ENCODE results near the gene SPEN. TPM values are rescaled to one million over a fixed set of nuclear protein-coding genes. Genes with fewer than 3 reads are reported as not detected.

The SPEN gene
- total and polyA plus RNA-seq, 9 of the 15 experiments (the other 6 are each of a cell fraction or from before 2014, with no cell fraction given): 5.7 to 87.5 (median 27.2) TPM

DNA sequence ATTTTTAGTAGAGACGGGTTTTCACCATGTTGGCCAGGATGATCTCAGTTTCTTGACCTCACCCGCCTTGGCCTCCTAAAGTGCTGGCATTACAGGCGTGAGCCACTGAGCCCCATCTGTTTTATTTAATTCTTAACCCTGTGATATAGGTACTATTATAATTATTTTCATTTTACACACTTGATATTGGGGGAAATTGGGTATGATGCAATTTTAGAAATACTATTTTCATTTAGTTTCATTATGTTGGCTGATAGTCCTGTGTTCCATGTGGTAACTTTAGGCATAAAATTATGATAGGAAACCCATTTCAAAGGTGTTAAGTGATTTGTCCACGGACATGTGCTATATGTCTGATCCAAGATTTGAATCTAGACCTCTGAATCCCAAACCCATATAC is 61.1 kb downstream of the SPEN start:
- BruUV-seq (replicated peaks): no TSS peak
- TF ChIP-seq ATF3 (IDR thresholded peaks at IDR 0.05) (0 out of 2 replicates have a peak, but pooled peaks have one; percentile 12), ATF3 (CRISPR knock-in tag; conservative IDR thresholded peaks at IDR 0.05) (no peak), TAF1 (IDR thresholded peaks at IDR 0.05; ENCODE audit: control insufficient read depth, extremely low read depth, insufficient read depth, low read length, severe bottlenecking) (no peak), MBD2 (IDR thresholded peaks at IDR 0.05; ENCODE audit: borderline replicate concordance, low read depth) (no peak), SPI1 (IDR thresholded peaks at IDR 0.05; ENCODE audit: borderline replicate concordance, low read depth, low read length) (no peak), PTRF (tag; IDR thresholded peaks at IDR 0.05) (no peak), MTA1 (IDR thresholded peaks at IDR 0.05; ENCODE audit: borderline replicate concordance) (no peak), ZNF79 (CRISPR knock-in tag; IDR thresholded peaks at IDR 0.05; ENCODE audit: low read depth) (no peak), PHTF2 (CRISPR knock-in tag; IDR thresholded peaks at IDR 0.05) (no peak), CEBPB (tag; IDR thresholded peaks at IDR 0.05) (peak; percentile 61), E2F1 (CRISPR knock-in tag; IDR thresholded peaks at IDR 0.05) (no peak), ZNF75A (CRISPR knock-in tag; IDR thresholded peaks at IDR 0.05) (no peak), CEBPG (CRISPR knock-in tag; IDR thresholded peaks at IDR 0.05) (no peak), CEBPG (tag; conservative IDR thresholded peaks at IDR 0.05 in 1 of 2, IDR thresholded peaks at IDR 0.05 in 1 of 2) (peak in 1 of 2 experiments; percentile 80; a peak in 3 of 4 replicates), STAT5B (CRISPR knock-in tag; IDR thresholded peaks at IDR 0.05) (0 out of 2 replicates have a peak, but pooled peaks have one; percentile 7)
- TF ChIP-seq, protein P1, sequence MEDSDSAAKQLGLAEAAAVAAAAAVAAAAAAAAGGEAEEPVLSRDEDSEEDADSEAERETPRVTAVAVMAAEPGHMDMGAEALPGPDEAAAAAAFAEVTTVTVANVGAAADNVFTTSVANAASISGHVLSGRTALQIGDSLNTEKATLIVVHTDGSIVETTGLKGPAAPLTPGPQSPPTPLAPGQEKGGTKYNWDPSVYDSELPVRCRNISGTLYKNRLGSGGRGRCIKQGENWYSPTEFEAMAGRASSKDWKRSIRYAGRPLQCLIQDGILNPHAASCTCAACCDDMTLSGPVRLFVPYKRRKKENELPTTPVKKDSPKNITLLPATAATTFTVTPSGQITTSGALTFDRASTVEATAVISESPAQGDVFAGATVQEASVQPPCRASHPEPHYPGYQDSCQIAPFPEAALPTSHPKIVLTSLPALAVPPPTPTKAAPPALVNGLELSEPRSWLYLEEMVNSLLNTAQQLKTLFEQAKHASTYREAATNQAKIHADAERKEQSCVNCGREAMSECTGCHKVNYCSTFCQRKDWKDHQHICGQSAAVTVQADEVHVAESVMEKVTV (CRISPR knock-in tag; IDR thresholded peaks at IDR 0.05): no peak
- TF ChIP-seq, protein P2, sequence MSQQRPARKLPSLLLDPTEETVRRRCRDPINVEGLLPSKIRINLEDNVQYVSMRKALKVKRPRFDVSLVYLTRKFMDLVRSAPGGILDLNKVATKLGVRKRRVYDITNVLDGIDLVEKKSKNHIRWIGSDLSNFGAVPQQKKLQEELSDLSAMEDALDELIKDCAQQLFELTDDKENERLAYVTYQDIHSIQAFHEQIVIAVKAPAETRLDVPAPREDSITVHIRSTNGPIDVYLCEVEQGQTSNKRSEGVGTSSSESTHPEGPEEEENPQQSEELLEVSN (IDR thresholded peaks at IDR 0.05; ENCODE audit: borderline replicate concordance in 1 of 2, extremely low read depth in 1 of 2, insufficient read depth in 1 of 2, insufficient read length in 1 of 2, low read depth in 1 of 2, low read length in 1 of 2, poor library complexity in 1 of 2, severe bottlenecking in 1 of 2): no peak
- Histone ChIP-seq H3K4me1 (replicated peaks in 1 of 2; ENCODE audit: control insufficient read depth in 2 of 2, insufficient read depth in 2 of 2, low read length in 2 of 2) (no peaks in the 10 kb centered on the region), H4K20me1 (replicated peaks; ENCODE audit: control insufficient read depth, insufficient read depth, low read length) (peaks cover under 1% of the 10 kb centered on the region), H2AFZ (ENCODE audit: low read depth, low read length) (no peak overlapping the region), H3K79me2 (ENCODE audit: control insufficient read depth, insufficient read depth, low read length) (peaks cover 96% of the 10 kb centered on the region), H3K36me3 (ENCODE audit: control insufficient read depth, insufficient read depth, low read length) (peaks cover 62% of the 10 kb centered on the region), H3K4me2 (ENCODE audit: insufficient read depth, low read length) (no peak overlapping the region), H3K27me3 (ENCODE audit: control insufficient read depth in 2 of 2, insufficient read depth in 2 of 2, low read length in 2 of 2) (no peaks in the 10 kb centered on the region), H3K9ac (ENCODE audit: insufficient read depth in 1 of 2, low read depth in 2 of 2, low read length in 2 of 2) (no peak overlapping the region), H3K27ac (ENCODE audit: extremely low read depth, low read depth, low read length) (no peak overlapping the region), H3K9me3 (replicated peaks; ENCODE audit: control insufficient read depth, insufficient read depth, low read depth, low read length) (no peaks in the 10 kb centered on the region), H3K4me3 (no peak overlapping the region), H3K9me1 (ENCODE audit: control insufficient read depth, insufficient read depth, low read length) (no peaks in the 10 kb centered on the region)
- WGBS (ENCODE audit: insufficient coverage, low coverage, missing lambda C conversion rate): 81% methylated on average over 4 of the region's 4 CpGs
- intact Hi-C loops (cut with micrococcal nuclease) (no loop called here), in situ Hi-C loops (cut with MboI) (no loop called here)
- ChIA-PET POLR2A (no interaction called here), CTCF (ENCODE audit: low intra/inter-chr PET ratio) (no interaction called here)
- no peak for FAIRE-seq
- no peak for DNase-seq (ENCODE audit: extremely low read depth in 1 of 4, low spot score in 3 of 4)
- no peak for ATAC-seq

Measured in K562 (cell line).